Body of pancreas (tissue), 4 donors: Measurements from ENCODE around the gene FIZ1.

Experiments
- POLR2A ChIP-seq, 3 donors: fragments of 450-650 bp; IDR thresholded peaks; one replicate each; pipeline ENCODE4 v1.6.1; 2016; ENCODE audit warnings: antibody characterized with exemption in 3 of 3, mild to moderate bottlenecking in 2 of 3
- TF ChIP-seq, protein P1 (sequence below), 7 experiments: fragments of 450-650 bp in 4 of 7; fragments of 200-600 bp in 3 of 7; sonication (generic) in 3 of 7; IDR thresholded peaks; one replicate each; pipeline ENCODE4 v1.5.1; 2016 to 2019; ENCODE audit warnings: antibody characterized with exemption in 7 of 7

DNA sequence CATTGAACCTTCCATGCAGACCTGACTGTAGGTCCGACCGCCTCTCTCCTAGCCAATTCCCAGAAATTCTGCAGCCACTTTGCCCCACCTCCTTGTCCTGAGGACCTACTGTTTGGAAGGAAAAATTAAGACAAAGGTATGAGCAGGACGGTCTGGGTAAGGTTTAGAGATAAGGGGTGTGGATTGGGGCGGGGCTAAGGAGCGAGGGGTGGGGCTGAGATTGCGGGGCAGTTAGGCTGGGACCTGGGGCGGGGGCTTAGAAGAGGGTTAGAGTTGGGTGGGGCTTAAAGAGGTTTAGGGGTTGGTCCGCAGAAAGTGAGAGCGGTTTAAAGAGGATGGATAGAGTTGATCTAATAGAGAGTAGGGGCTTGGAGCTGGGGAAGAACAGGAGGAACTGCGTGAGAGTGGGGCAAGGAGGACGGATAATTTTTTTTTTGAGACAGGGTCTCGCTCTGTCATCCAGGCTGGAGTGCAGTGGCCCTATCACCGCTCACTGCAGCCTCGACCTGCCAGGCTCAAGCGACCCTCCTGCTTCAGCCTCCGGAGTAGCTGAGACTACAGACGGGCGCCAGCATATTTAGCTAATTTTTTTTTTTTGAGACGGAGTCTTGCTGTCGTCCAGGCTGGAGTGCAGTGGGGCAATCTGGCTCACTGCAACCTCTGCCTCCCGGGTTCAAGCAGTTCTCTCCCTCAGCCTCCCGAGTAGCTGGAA lies 4.4 kb upstream of the FIZ1 start:
- TF ChIP-seq, protein P1, sequence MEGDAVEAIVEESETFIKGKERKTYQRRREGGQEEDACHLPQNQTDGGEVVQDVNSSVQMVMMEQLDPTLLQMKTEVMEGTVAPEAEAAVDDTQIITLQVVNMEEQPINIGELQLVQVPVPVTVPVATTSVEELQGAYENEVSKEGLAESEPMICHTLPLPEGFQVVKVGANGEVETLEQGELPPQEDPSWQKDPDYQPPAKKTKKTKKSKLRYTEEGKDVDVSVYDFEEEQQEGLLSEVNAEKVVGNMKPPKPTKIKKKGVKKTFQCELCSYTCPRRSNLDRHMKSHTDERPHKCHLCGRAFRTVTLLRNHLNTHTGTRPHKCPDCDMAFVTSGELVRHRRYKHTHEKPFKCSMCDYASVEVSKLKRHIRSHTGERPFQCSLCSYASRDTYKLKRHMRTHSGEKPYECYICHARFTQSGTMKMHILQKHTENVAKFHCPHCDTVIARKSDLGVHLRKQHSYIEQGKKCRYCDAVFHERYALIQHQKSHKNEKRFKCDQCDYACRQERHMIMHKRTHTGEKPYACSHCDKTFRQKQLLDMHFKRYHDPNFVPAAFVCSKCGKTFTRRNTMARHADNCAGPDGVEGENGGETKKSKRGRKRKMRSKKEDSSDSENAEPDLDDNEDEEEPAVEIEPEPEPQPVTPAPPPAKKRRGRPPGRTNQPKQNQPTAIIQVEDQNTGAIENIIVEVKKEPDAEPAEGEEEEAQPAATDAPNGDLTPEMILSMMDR (IDR thresholded peaks at IDR 0.05), result no peak
- TF ChIP-seq POLR2A (IDR thresholded peaks at IDR 0.05), result no peak
